Measurements from ENCODE around the gene DCTN3.
A peak's percentile ranks its signal among the peaks of the same experiment; 100 is the strongest.

DNA sequence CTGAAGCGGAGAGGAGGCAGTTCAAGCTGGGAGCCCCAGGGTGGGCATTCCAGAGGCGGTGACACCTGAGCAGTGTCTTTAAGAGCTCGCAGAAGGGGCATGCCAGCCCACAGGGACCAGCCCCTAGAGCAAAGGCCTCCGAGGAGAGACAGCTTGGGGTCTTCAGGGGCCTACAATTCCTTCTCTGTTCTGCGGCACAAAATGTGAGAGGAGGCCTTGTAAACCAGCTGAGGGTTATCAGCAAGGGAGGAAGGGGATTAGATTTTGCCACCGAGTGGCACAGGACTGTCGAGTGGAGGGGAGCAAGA, 17.8 kb upstream of the DCTN3 start:
- TF ChIP-seq POLR2A (IDR thresholded peaks at IDR 0.05; ENCODE audit: low read length) (peak; percentile 70), GATA1 (IDR thresholded peaks at IDR 0.05; ENCODE audit: low read depth, low read length) (no peak)

Data from erythroblast (primary cell).